B cell (primary cell): ENCODE measurements around the gene GPHN. TPM values are rescaled to one million over a fixed set of nuclear protein-coding genes. Genes with fewer than 3 reads are reported as not detected.

Experiments
- ATAC-seq: fragments of 200-7000 bp; cut with Tn5 transposase; one replicate; pipeline ENCODE4 v1.10.0; 2021; ENCODE audit warnings: low read depth, mild to moderate bottlenecking, moderate number of reproducible peaks, moderate library complexity
- CTCF ChIA-PET: fragments of 350-600 bp; sonication (Branson Sonifier 250); formaldehyde crosslinking; loops from one replicate; lab custom pipeline; 2021; ENCODE audit warnings: antibody characterized with exemption, inconsistent platforms; lab: Charles Lee
- POLR2A ChIA-PET: fragments of 350-600 bp; sonication (Branson Sonifier 250); formaldehyde crosslinking; loops from one replicate; lab custom pipeline; 2021; ENCODE audit warnings: antibody characterized with exemption; lab: Charles Lee
- DNase-seq: peaks from one replicate; pipeline ENCODE4 v3.0.0; 2013
- H2AFZ ChIP-seq: 2 replicates; pipeline ENCODE4 v1.6.1; 2012; ENCODE audit warnings: mild to moderate bottlenecking, low read depth, low read length; ENCODE audit not compliant: insufficient read depth, poor library complexity, severe bottlenecking
- H3K27ac ChIP-seq, 2 donors: 1 replicate in 1 of 2; 2 replicates in 1 of 2; pipeline ENCODE4 v1.5.1; 2012 to 2013; ENCODE audit warnings: low read length in 2 of 2, mild to moderate bottlenecking in 2 of 2, moderate library complexity in 1 of 2
- H3K27me3 ChIP-seq, 4 experiments: fragments of 200-600 bp in 1 of 4; sonication (generic) in 1 of 4; replicated peaks in 1 of 4; 1 replicate in 2 of 4; 2 replicates in 2 of 4; pipeline versions ENCODE4 v1.6.1 to v1.7.0; 2013 to 2016; ENCODE audit warnings: low read length in 3 of 4, mild to moderate bottlenecking in 2 of 4, mixed read lengths in 1 of 4, moderate library complexity in 1 of 4; ENCODE audit not compliant: insufficient read depth in 4 of 4, control insufficient read depth in 3 of 4; ENCODE audit errors: control extremely low read depth in 1 of 4
- H3K36me3 ChIP-seq, 2 experiments: replicated peaks in 1 of 2; 1 replicate in 1 of 2; 2 replicates in 1 of 2; pipeline versions ENCODE4 v1.6.1 to v1.7.1; 2013; ENCODE audit warnings: low read length in 1 of 2; ENCODE audit not compliant: insufficient read depth in 2 of 2, control insufficient read depth in 1 of 2; ENCODE audit errors: control extremely low read depth in 1 of 2, extremely low read depth in 1 of 2
- H3K4me1 ChIP-seq, 2 donors: fragments of 200-600 bp in 1 of 2; sonication (generic) in 1 of 2; 1 replicate in 1 of 2; 2 replicates in 1 of 2; pipeline versions ENCODE4 v1.5.1 to v1.6.1; 2013 to 2017; ENCODE audit warnings: low read length in 2 of 2; ENCODE audit not compliant: control insufficient read depth in 2 of 2, insufficient read depth in 2 of 2
- H3K4me2 ChIP-seq: replicated peaks from 2 replicates; pipeline ENCODE3; 2012; ENCODE audit warnings: mild to moderate bottlenecking, low read depth, low read length; ENCODE audit not compliant: poor library complexity, severe bottlenecking
- H3K4me3 ChIP-seq, 5 experiments: fragments of 200-600 bp in 1 of 5; sonication (generic) in 1 of 5; 1 replicate in 3 of 5; 2 replicates in 2 of 5; pipeline versions ENCODE4 v1.5.1 to v1.7.0; 2011 to 2016; ENCODE audit warnings: low read length in 4 of 5, mild to moderate bottlenecking in 4 of 5, low read depth in 2 of 5, control low read depth in 1 of 5, moderate library complexity in 1 of 5; ENCODE audit not compliant: insufficient read depth in 1 of 5; ENCODE audit errors: control extremely low read depth in 1 of 5, extremely low read depth in 1 of 5
- H3K79me2 ChIP-seq: fragments of 200-600 bp; sonication (generic); one replicate; pipeline ENCODE4 v1.6.0; 2016; ENCODE audit warnings: low read length; ENCODE audit not compliant: control insufficient read depth, insufficient read depth
- H3K9ac ChIP-seq: fragments of 200-600 bp; sonication (generic); 2 replicates; pipeline ENCODE4 v1.6.1; 2017; ENCODE audit warnings: mild to moderate bottlenecking, low read length, moderate library complexity
- H3K9me3 ChIP-seq, 3 donors: one replicate each; pipeline versions ENCODE4 v1.6.1 to v1.7.1; 2013; ENCODE audit warnings: low read length in 2 of 3; ENCODE audit not compliant: control insufficient read depth in 2 of 3, insufficient read depth in 1 of 3; ENCODE audit errors: control extremely low read depth in 1 of 3
- H4K20me1 ChIP-seq: 2 replicates; pipeline ENCODE4 v1.6.0; 2012; ENCODE audit warnings: mild to moderate bottlenecking, low read length; ENCODE audit not compliant: insufficient read depth, control insufficient read depth, poor library complexity, severe bottlenecking
- H3K27ac Mint-ChIP-seq: one replicate; pipeline ENCODE4 v1.8.0; 2021; ENCODE audit warnings: mixed read lengths
- H3K27me3 Mint-ChIP-seq: one replicate; pipeline ENCODE4 v1.8.0; 2021; ENCODE audit warnings: mixed read lengths
- H3K4me1 Mint-ChIP-seq: one replicate; pipeline ENCODE4 v1.8.0; 2021; ENCODE audit warnings: mixed read lengths
- H3K4me3 Mint-ChIP-seq: one replicate; pipeline ENCODE4 v1.8.0; 2021; ENCODE audit warnings: mixed read lengths
- H3K9me3 Mint-ChIP-seq: one replicate; pipeline ENCODE4 v1.8.0; 2022; ENCODE audit warnings: mixed read lengths; ENCODE audit not compliant: insufficient read depth
- CTCF ChIP-seq: fragments of 200-600 bp; IDR thresholded peaks from one replicate; pipeline ENCODE4 v1.8.0; 2022; ENCODE audit warnings: antibody characterized with exemption, mild to moderate bottlenecking
- EZH2 ChIP-seq: IDR thresholded peaks from 2 replicates; pipeline ENCODE4 v1.6.1; 2012; ENCODE audit warnings: borderline replicate concordance, low read depth, mild to moderate bottlenecking, moderate library complexity, low read length; ENCODE audit not compliant: insufficient read depth, poor library complexity, severe bottlenecking
- WGBS: methylation state at CpG from one replicate; pipeline ENCODE4 v1.1.5; 2013; ENCODE audit warnings: missing lambda C conversion rate; ENCODE audit not compliant: insufficient coverage; 5-methylcytosine and 5-hydroxymethylcytosine counted together
- intact Hi-C: fragments of 100-400 bp; cut with micrococcal nuclease; formaldehyde crosslinking; loops from one replicate; pipeline ENCODE4 v1.10.0; 2022
- polyA plus RNA-seq: library from polyadenylated mRNA; depleted of rRNA; stranded (reverse); fragments of >200 nt; gene quantifications from 2 replicates; pipeline ENCODE4 v1.2.3, GENCODE V29; 2012
- total RNA-seq, 2 donors: library from RNA; stranded (reverse); fragments of 120-200 nt in 1 of 2; gene quantifications; 1 replicate in 1 of 2; 2 replicates in 1 of 2; pipeline versions ENCODE4 v1.2.3 to v1.2.4, GENCODE V29; 2013 to 2022

Gene GPHN
- total and polyA plus RNA-seq, 2 donors (not counting 1 experiment from before 2014, with no cell fraction given): 3.4 to 18.0 TPM

- no peak overlapping the region for H3K4me2 ChIP-seq
- ChIA-PET POLR2A (no interaction called here), CTCF (no interaction called here)
- H3K27me3 Mint-ChIP-seq: no peaks in the 10 kb centered on the region
- no peak overlapping the region for H3K4me3 Mint-ChIP-seq
- H2AFZ ChIP-seq: no peak overlapping the region
- no peaks in the 10 kb centered on the region for H3K27me3 ChIP-seq
- H3K4me1 Mint-ChIP-seq: peaks cover 3% of the 10 kb centered on the region
- H3K27ac ChIP-seq: no peak overlapping the region
- H3K27ac Mint-ChIP-seq: no peak overlapping the region
- H3K4me1 ChIP-seq: no peaks in the 10 kb centered on the region
- no peak overlapping the region for H3K4me3 ChIP-seq
- ATAC-seq (no peak), DNase-seq (no peak)
- H3K9me3 ChIP-seq: no peaks in the 10 kb centered on the region
- H3K79me2 ChIP-seq: peaks cover 1% of the 10 kb centered on the region
- no peak overlapping the region for H3K9ac ChIP-seq
- peaks cover 3% of the 10 kb centered on the region for H3K9me3 Mint-ChIP-seq
- TF ChIP-seq CTCF (no peak), EZH2 (no peak)
- H3K36me3 ChIP-seq: no peaks in the 10 kb centered on the region
- no peaks in the 10 kb centered on the region for H4K20me1 ChIP-seq
- intact Hi-C loops: no loop called here
Observed at GRCh38 chr14:66603945-66604344, 96.0 kb downstream of the GPHN start.

DNA sequence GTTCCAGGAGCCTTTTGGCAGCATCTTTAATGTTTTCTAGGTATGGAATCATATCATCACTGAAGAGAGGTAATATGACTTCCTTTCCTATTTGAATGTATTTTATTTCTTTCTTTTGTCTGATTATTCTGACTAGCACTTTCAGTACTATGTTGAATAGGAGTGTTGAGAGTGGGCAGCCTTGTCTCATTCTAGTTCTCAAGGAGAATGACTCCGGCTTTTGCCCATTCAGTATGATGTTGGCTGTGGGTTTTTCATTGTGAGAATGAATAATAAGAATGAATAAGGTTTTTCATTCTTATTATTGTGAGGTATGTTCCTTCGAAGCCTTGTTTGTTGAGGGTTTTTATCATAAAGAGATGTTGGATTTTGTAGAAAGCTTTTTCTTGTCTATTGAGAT lies 98.9 kb downstream of the GPHN start:
- Mint-ChIP-seq H3K4me3 (no peak overlapping the region), H3K9me3 (peaks cover 3% of the 10 kb centered on the region), H3K27ac (no peak overlapping the region), H3K4me1 (peaks cover 5% of the 10 kb centered on the region), H3K27me3 (no peaks in the 10 kb centered on the region)
- H3K27me3 ChIP-seq: no peaks in the 10 kb centered on the region
- H3K36me3 ChIP-seq: no peaks in the 10 kb centered on the region
- no peak for TF ChIP-seq CTCF
- TF ChIP-seq EZH2: no peak
- DNase-seq (no peak), ATAC-seq (no peak)
- H3K4me2 ChIP-seq: no peak overlapping the region
- H3K4me1 ChIP-seq: no peaks in the 10 kb centered on the region
- H3K4me3 ChIP-seq: no peak overlapping the region
- intact Hi-C loops: no loop called here
- H3K9me3 ChIP-seq: peaks cover 0 to 6% (median 0%) of the 10 kb centered on the region in 3 donors
- H3K79me2 ChIP-seq: peaks cover 3% of the 10 kb centered on the region
- ChIA-PET POLR2A (no interaction called here), CTCF (no interaction called here)
- H4K20me1 ChIP-seq: no peaks in the 10 kb centered on the region
- H3K27ac ChIP-seq: no peak overlapping the region
- H3K9ac ChIP-seq: no peak overlapping the region
- WGBS: 93% methylated on average over 1 of the region's 2 CpGs
- H2AFZ ChIP-seq: no peak overlapping the region
